NCI-H2029 (cell line): ENCODE measurements around the gene THOP1.
"Not testable (repeated sequence)": the region's sequence is repeated elsewhere in the genome, so short reads cannot be mapped to it uniquely, and the experiment has no call there.

Experiments used
- DNase-seq: peaks from one replicate; lab custom pipeline; 2025; lab: John Stamatoyannopoulos, UW

THOP1 gene

DNA sequence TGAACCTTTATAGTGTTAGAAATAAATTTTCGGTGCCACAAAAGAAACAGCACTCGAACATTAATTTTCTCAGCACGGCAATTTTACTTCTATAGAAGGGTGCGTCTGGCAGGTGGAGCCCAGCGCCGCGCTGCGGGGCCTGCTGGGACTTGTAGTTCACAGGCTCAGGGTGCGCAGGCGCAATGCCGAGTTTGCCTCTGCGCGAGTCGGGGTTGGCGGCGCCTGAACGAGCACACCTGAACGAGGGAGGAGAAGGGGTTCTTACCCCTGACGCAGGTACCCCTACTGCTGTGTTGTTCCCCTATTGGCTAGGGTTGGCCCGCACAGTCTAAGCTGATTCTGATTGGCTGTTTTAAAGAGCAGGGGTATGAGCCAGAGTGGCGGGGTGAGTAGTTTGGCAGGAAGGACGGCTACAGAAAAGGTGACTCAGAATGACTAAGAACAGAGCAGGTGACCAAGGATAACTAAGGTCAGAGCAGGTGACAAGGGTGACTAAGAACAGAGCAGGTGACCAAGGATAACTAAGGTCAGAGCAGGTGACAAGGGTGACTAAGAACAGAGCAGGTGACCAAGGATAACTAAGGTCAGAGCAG lies 32.0 kb downstream of the THOP1 start:
- not testable (repeated sequence) for DNase-seq

DNA sequence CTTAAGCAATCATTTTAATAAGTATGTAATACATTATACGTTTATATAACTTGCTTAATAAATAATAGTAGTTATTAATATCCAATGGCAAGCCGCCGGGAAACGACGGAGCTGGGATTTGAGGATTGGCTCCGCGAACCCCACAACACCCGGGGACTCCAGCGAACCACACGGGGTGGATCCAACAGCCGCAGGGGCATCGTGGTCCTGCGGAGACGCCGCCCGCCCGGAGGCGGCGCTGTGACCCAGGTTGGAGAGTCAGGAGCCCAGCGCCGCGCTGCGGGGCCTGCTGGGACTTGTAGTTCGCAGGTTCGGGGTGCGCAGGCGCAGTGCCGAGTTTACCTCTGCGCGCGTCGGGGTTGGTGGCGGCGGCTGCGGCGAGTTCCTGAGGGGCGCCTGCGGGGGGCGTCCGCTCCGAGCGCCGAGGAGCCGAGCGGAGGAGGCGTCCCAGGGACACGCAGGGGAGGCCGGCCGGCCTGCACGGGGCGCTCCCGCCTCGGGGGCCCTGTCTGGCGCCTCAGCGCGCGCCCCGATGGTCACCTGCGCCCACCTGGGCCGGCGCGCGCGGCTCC lies 34.3 kb downstream of the THOP1 start, which contains the start of gene ZNF554:
ZNF554 (plus strand) TSS at position 329 of the 572 bp plus-strand sequence; CDS start at position 533, 204 bp downstream.
- peak; percentile 94 for DNase-seq

DNA sequence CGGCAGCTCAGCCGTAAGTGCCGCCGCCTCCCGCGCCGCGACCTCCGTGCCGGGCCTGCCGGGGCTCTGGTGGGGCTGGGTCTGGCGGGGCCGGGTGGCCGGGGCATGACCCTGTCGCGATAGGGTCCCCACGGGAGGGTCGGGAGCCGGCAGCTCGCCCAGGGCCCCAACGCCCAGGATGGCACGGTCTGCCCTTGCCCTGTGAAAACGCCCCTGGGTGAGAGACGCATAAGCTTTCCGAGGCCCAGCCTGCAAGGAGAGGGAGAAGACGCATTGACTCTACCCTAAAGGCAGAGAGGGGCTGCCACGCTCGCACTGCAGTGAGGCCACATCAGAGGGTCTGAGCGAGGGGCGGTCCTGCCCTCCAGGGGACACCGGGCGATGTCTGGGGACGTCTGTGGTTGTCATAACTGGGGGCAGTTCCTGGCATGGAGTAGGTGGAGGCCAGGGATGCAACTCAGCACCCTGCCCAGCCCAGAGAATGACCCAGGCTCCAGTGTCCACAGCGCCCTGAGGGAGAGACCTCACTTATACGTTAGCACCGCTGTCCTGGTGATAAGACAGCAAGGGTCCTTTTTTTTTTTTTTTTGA lies 34.9 kb downstream of the THOP1 start:
- DNase-seq: no peak

DNA sequence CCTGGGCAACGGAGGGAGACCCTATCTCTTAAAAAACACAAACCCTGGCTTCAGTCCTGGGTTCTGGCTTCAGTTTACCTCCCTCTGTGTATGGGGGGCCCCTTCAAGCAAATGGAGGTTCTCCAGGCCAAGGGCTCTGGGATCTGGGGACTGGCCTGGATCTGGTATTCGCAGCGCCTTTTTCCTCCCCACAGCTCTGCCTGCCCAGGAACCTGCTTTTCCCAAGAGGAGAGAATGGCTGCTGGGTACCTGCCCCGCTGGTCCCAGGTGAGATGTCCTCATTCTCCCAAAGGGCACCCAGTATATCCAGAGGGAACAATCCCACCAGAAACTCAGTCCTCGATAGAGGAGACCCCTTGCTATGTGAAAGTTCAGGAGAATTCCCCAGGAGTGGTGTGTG lies 37.5 kb downstream of the THOP1 start:
- no peak for DNase-seq

DNA sequence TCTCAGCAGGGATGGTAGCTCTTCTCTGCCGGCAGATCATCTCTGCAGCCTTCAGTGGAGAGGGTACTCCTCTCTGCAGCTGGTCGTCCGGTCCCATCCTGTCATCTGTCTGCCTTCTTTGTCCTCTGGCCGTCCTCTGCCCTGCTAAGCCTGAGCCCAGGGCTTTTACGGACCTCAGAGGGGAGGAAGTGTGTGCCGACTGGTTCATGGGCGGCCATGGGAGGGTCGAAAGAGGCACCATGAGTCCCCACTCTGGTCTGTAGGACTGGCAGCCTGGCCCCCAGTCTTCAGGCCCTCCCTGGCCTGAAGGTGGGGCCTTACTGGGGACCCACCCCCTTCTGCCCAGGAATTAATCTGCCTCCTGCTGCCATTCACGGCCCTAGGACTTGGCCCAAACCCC lies 38.3 kb downstream of the THOP1 start:
- no peak for DNase-seq

DNA sequence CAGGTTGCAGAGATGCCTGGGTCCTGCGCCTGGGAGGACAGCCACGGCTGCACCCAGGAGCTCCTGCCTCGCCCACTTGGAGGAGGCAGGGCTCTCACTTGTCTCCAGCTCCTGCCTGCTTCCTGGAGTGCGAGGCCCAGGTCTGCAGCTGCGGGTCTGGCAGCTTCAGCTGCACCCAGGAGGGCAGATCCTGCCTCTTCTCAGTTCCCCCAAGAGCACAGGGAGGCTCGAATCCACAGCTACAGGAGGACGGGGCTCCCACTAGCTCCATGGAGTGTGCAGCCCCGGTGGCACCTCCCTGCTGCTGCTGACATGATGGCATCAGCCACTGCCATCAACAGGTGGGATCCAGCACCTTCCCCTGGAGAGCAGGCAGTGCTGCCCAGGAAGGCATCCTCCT lies 38.8 kb downstream of the THOP1 start:
- DNase-seq: no peak

DNA sequence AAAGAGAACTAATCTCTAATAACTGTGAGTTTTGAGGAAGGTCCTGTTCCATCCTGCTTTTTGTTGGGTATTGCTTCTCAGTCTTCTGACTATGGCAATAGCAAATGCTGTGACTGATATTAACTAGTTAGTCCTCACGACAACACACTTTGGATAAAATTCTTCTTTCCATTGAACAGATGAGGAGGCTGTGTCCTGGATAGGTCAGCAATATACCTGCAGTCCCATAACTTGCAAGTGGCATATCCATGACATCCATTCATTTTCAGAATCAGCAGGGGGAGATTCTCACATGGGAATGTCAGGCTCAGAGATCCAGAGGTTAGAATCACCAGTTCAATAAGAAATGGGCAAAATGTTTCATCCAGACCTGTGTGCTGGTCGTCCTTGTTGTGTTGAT lies 41.7 kb downstream of the THOP1 start:
- DNase-seq: no peak

DNA sequence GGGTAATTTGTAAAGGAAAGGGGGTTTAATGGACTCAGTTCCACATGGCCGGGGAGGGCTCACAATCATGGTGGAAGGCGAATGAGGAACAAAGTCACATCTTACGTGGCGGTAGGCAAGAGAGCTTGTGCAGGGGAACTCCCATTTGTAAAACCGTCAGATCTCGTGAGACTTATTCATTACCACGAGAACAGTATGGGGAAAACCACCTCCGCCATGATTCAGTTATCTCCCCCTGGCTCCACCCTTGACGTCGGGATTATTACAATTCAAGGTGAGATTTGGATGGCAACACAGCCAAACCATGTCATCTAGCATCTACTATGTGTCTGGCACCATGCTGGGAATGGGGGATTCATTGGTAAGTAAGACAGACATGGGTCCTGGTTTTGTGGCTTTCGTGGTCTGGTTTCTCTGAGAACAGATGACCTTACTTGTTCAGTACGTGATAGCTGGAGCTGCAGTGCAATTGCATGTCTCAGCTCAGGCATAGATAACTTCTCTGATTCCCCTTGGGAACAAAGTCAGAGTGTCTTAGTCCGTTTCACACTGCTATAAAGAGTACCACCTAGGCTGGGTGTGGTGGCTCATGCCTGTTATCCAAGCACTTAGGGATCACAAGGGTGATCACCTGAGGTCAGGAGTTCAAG lies 42.7 kb downstream of the THOP1 start:
- no peak for DNase-seq

DNA sequence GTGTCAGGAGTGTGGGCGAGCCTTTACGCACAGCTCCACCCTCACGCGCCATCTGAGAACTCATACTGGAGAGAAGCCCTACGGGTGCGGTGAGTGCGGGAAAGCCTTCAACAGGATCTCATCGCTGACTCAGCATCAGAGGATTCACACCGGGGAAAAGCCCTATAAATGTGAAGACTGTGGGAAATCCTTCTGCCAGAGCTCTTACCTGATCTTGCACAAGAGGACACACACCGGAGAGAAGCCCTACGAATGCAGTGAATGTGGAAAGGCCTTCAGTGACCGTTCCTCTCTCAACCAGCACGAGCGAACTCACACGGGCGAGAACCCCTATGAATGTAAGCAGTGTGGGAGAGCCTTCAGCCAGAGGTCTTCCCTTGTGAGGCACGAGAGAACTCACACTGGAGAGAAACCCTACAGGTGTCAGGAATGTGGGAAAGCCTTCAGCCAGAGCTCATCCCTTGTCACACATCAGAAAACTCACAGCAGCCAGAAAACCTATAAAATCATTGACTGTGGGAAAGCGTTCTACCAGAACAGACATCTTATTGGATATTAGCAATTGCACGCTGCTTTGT lies 49.1 kb downstream of the THOP1 start:
- DNase-seq: no peak

DNA sequence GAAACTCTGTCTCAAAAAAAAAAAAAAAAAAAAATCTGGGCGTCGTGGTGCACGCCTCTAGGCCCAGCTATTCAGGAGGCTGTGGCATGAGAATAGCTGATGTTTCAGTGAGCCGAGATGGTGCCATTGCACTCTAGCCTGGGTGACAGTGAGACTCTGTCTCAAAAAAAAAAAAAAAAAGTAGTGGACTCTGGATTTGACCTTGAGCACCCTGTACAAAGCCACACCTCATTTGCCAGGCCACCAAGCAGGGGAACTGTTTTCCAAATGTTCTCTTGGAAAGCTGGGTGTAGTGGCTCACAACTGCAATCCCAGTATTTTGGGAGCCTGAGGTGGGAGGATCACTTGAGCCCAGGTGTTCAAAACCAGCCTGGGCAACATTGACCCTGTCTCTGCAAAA lies 52.1 kb downstream of the THOP1 start:
- DNase-seq: no peak

DNA sequence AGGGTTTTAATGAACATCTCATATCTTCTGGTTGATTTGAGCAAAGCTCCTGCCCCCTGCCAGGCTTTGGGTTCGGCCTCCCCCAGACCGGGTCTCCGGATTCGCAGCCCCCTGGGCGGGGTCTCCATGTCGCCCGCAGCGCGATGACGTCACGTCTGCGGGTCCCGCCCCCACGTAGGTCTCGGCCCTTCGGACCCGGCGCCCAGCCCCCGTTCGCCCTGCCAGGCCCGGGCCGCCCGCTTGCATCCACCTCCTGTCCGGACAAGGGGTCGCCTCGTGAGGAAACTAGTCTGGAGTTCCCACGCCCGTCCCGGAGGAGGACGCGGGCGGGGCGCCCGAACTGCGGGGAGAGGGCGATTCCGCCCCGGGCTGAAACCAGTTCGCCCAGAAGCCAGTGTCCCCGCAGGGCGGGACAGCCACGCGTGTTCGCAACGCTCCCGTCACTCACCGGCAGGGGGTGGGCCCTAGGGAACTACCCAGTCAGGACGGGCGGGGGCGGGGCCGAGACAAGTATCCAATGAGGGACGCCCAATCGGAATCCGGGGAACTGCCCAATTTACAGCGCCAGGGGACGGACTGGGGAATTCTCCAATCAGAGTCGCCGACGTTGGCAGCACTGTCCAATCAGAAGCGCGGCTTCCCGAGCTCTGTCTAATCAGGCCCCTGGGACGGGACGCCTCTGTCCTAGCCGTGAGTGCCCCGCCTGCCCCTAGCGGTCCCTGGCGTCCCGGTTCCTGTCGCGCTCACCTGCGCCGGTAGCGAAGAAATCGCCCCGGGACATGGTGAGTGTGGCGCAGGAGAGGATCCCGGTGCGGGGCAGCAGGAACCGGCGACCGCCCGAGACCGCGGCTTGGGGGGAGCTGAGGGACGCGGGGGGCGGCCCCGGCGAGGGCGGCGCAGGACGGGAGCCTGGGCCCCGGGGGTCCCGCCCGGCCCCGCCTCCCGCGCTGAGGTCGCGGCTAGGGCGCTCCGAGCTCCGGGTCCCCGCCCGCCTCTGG lies 55.8 kb downstream of the THOP1 start, which contains the start of gene ZNF555:
ZNF555 (plus strand) TSS at position 682 of the 998 bp plus-strand sequence; CDS start at position 780, 98 bp downstream.
- DNase-seq: peak; percentile 99

GRCh38 chr19:2841855-2842574 lies 56.7 kb downstream of the THOP1 start:
- no peak for DNase-seq

GRCh38 chr19:2845107-2845506 lies 59.8 kb downstream of the THOP1 start:
- no peak for DNase-seq

GRCh38 chr19:2846180-2846894 lies 61.0 kb downstream of the THOP1 start:
- no peak for DNase-seq

GRCh38 chr19:2847507-2847906 lies 62.2 kb downstream of the THOP1 start:
- no peak for DNase-seq

DNA sequence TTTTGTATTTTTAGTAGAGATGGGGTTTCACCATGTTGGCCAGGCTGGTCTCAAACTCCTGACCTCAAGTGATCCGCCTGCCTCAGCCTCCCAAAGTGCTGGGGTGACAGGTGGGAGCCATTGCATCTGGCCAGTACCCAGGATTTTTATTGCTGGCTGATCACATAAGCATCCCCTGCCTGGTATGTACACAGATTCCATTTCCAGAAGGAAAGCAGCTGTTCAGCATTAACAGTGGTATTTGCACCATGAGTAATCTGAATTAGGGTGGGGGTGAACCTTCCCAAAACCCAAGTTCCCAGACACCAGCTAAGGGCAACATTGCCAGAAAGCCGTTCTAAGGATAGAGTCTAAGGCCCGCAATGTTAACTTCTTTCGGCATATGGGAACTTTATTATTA lies 63.3 kb downstream of the THOP1 start:
- DNase-seq: no peak

DNA sequence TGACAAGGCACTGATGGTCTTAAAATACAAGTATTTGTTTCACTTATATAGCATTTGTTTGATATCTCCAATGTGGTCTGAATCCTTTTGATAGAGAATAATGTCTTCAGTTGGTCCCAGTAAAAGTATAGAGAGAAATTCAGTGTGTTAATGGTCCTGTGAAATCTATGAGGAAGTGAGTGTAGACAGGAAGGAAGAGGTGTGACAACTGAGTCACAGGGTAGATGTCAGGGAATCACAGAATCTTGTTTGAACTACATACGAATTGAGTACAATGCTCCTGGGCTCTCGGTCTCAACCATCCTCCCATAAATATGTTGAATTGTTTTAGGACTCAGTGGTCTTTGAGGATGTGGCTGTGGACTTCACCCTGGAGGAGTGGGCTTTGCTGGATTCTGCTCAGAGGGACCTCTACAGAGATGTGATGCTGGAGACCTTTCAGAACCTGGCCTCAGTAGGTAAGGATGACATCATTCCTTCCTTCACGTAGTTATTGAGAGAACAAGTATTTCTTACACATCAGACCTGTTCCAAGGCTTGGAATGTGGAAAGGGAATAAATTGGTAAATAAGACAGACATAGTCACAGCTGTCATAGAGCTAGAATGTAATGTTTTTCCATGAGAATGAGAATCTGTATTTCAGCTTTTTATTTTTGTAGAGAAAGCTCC lies 65.1 kb downstream of the THOP1 start:
- no peak for DNase-seq

DNA sequence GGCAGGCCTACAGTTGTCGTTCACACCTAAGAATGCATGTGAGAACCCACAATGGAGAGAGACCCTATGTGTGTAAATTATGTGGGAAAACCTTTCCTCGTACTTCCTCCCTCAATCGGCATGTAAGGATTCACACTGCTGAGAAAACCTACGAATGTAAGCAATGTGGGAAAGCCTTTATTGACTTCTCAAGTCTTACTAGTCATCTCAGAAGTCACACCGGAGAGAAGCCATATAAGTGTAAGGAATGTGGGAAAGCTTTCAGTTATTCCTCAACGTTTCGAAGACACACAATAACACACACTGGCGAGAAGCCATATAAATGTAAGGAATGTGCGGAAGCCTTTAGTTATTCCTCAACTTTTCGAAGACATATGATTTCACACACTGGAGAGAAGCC lies 67.3 kb downstream of the THOP1 start:
- DNase-seq: no peak

- DNase-seq: no peak
Measured at GRCh38 chr19:2853015-2853606, 67.8 kb downstream of the THOP1 start.
